ENCODE measurements around the gene SLC25A23.

SLC25A23 gene

GRCh38 chr19:6481541-6482342, 22.1 kb upstream of the SLC25A23 start, which contains the start of gene DENND1C:
DENND1C (minus strand) TSS chr19:6481787; CDS start chr19:6481695, 92 bp downstream.
- DNase-seq (ENCODE audit: low read depth in 2 of 2): no peak

- DNase-seq (ENCODE audit: low read depth in 2 of 2): no peak
Measured at GRCh38 chr19:6480848-6481415, 21.3 kb upstream of the SLC25A23 start.

- DNase-seq (ENCODE audit: low read depth in 2 of 2): no peak
Measured at GRCh38 chr19:6479836-6480398, 20.3 kb upstream of the SLC25A23 start.

GRCh38 chr19:6478815-6479214, 19.2 kb upstream of the SLC25A23 start:
- DNase-seq (ENCODE audit: low read depth in 2 of 2): no peak

GRCh38 chr19:6476896-6477431, 17.4 kb upstream of the SLC25A23 start:
- no peak for DNase-seq (ENCODE audit: low read depth in 2 of 2)

GRCh38 chr19:6476155-6476895, 16.7 kb upstream of the SLC25A23 start:
- peak; percentile 10 to 13 for DNase-seq (ENCODE audit: low read depth in 2 of 2)

- DNase-seq (ENCODE audit: low read depth in 2 of 2): no peak
Measured at GRCh38 chr19:6475321-6476108, 15.9 kb upstream of the SLC25A23 start.

- DNase-seq (ENCODE audit: low read depth in 2 of 2): no peak
Measured at GRCh38 chr19:6473647-6474046, 14.1 kb upstream of the SLC25A23 start.

- no peak for DNase-seq (ENCODE audit: low read depth in 2 of 2)
Measured at GRCh38 chr19:6472713-6473112, 13.1 kb upstream of the SLC25A23 start.

GRCh38 chr19:6471076-6471475, 11.5 kb upstream of the SLC25A23 start:
- no peak for DNase-seq (ENCODE audit: low read depth in 2 of 2)

GRCh38 chr19:6470173-6470572, 10.6 kb upstream of the SLC25A23 start:
- DNase-seq (ENCODE audit: low read depth in 2 of 2): no peak

GRCh38 chr19:6467384-6467783, 7.8 kb upstream of the SLC25A23 start:
- DNase-seq (ENCODE audit: low read depth in 2 of 2): no peak

- no peak for DNase-seq (ENCODE audit: low read depth in 2 of 2)
Measured at GRCh38 chr19:6466526-6467248, 7.1 kb upstream of the SLC25A23 start.

- no peak for DNase-seq (ENCODE audit: low read depth in 2 of 2)
Measured at GRCh38 chr19:6465663-6466062, 6.1 kb upstream of the SLC25A23 start.

- no peak for DNase-seq (ENCODE audit: low read depth in 2 of 2)
Measured at GRCh38 chr19:6465006-6465405, 5.4 kb upstream of the SLC25A23 start.

- no peak for DNase-seq (ENCODE audit: low read depth in 2 of 2)
Measured at GRCh38 chr19:6464070-6464873, 4.7 kb upstream of the SLC25A23 start, which contains the start of gene CRB3. CRB3 (plus strand) TSS chr19:6464271; CDS start chr19:6464702, 431 bp downstream.

GRCh38 chr19:6460099-6460884, 700 bp upstream of the SLC25A23 start:
- DNase-seq (ENCODE audit: low read depth in 2 of 2): peak; percentile 98

- no peak for DNase-seq (ENCODE audit: low read depth in 2 of 2)
Measured at GRCh38 chr19:6458695-6459261, 814 bp downstream of the SLC25A23 start.
